Trophoblast cell (in vitro differentiated cells and primary cell): Measurements from ENCODE around the gene TRERF1.

ENCODE experiments used
- DNase-seq, 2 donors: peaks; one replicate each; pipeline ENCODE4 v3.0.0-alpha.2; 2016
- H2AFZ ChIP-seq: 2 replicates; pipeline ENCODE4 v1.6.1; 2013; ENCODE audit warnings: low read length, moderate library complexity, mild to moderate bottlenecking; ENCODE audit not compliant: insufficient read depth, poor library complexity
- H2AK5ac ChIP-seq: 2 replicates; pipeline ENCODE4 v1.6.1; 2013; ENCODE audit warnings: mild to moderate bottlenecking, low read length
- H2BK120ac ChIP-seq: 2 replicates; pipeline ENCODE4 v1.6.1; 2013; ENCODE audit warnings: low read length, mild to moderate bottlenecking, moderate library complexity; ENCODE audit not compliant: insufficient read depth, poor library complexity
- H2BK12ac ChIP-seq: 2 replicates; pipeline ENCODE4 v1.6.1; 2013; ENCODE audit warnings: mild to moderate bottlenecking, low read length, moderate library complexity
- H2BK5ac ChIP-seq: 2 replicates; pipeline ENCODE4 v1.6.1; 2013; ENCODE audit warnings: low read length, low read depth, moderate library complexity, mild to moderate bottlenecking; ENCODE audit not compliant: poor library complexity
- H3K14ac ChIP-seq: 2 replicates; pipeline ENCODE4 v1.6.1; 2013; ENCODE audit warnings: mild to moderate bottlenecking, low read length
- H3K18ac ChIP-seq: 2 replicates; pipeline ENCODE4 v1.6.1; 2013; ENCODE audit warnings: mild to moderate bottlenecking, low read length
- H3K23ac ChIP-seq: 2 replicates; pipeline ENCODE4 v1.6.1; 2013; ENCODE audit warnings: low read length
- H3K27ac ChIP-seq: 2 replicates; pipeline ENCODE4 v1.5.1; 2013; ENCODE audit warnings: low read depth, mild to moderate bottlenecking, inconsistent platforms, low read length, moderate library complexity
- H3K27me3 ChIP-seq: 2 replicates; pipeline ENCODE4 v1.6.1; 2013; ENCODE audit warnings: inconsistent platforms, mild to moderate bottlenecking, low read length, moderate library complexity; ENCODE audit not compliant: insufficient read depth
- H3K36me3 ChIP-seq, 2 experiments: 1 replicate in 1 of 2; 2 replicates in 1 of 2; pipeline ENCODE4 v1.6.1; 2013; ENCODE audit warnings: low read length in 2 of 2, mild to moderate bottlenecking in 2 of 2, moderate library complexity in 1 of 2; ENCODE audit not compliant: insufficient read depth in 2 of 2, control insufficient read depth in 1 of 2
- H3K4ac ChIP-seq: 2 replicates; pipeline ENCODE4 v1.6.1; 2013; ENCODE audit warnings: low read depth, mild to moderate bottlenecking, low read length, moderate library complexity
- H3K4me1 ChIP-seq, 2 experiments: 1 replicate in 1 of 2; 2 replicates in 1 of 2; pipeline ENCODE4 v1.6.1; 2013; ENCODE audit warnings: low read length in 2 of 2, mild to moderate bottlenecking in 2 of 2, moderate library complexity in 1 of 2; ENCODE audit not compliant: insufficient read depth in 2 of 2, control insufficient read depth in 1 of 2
- H3K4me2 ChIP-seq: 2 replicates; pipeline ENCODE4 v1.6.1; 2013; ENCODE audit warnings: inconsistent platforms, mild to moderate bottlenecking, low read length, moderate library complexity
- H3K4me3 ChIP-seq: 2 replicates; pipeline ENCODE4 v1.5.1; 2013; ENCODE audit warnings: mild to moderate bottlenecking, low read depth, low read length, inconsistent platforms
- H3K79me1 ChIP-seq: one replicate; pipeline ENCODE4 v1.6.1; 2013; ENCODE audit warnings: low read length
- H3K79me2 ChIP-seq: 2 replicates; pipeline ENCODE4 v1.6.1; 2013; ENCODE audit warnings: low read length, mild to moderate bottlenecking; ENCODE audit not compliant: control insufficient read depth, insufficient read depth, poor library complexity
- H3K9ac ChIP-seq: 2 replicates; pipeline ENCODE4 v1.6.1; 2013; ENCODE audit warnings: mild to moderate bottlenecking, low read length
- H3K9me3 ChIP-seq: 2 replicates; pipeline ENCODE4 v1.6.1; 2013; ENCODE audit warnings: low read depth, mild to moderate bottlenecking, control low read depth, inconsistent platforms, low read length; ENCODE audit not compliant: insufficient read depth
- H4K12ac ChIP-seq: 2 replicates; pipeline ENCODE4 v1.6.1; 2013; ENCODE audit warnings: low read depth, mild to moderate bottlenecking, low read length, moderate library complexity
- H4K8ac ChIP-seq: 2 replicates; pipeline ENCODE4 v1.6.1; 2013; ENCODE audit warnings: low read depth, mild to moderate bottlenecking, low read length, moderate library complexity
- H4K91ac ChIP-seq: one replicate; pipeline ENCODE4 v1.6.1; 2013; ENCODE audit warnings: low read depth, mild to moderate bottlenecking, low read length, moderate library complexity
- WGBS: extraction: QIAGEN DNeasy Blood & Tissue Kit; methylation state at CpG from one replicate; pipeline ENCODE4 v1.1.7; 2013; ENCODE audit warnings: missing lambda C conversion rate; ENCODE audit not compliant: insufficient read length, insufficient coverage; ENCODE audit errors: extremely low coverage; 5-methylcytosine and 5-hydroxymethylcytosine counted together

TRERF1 gene

DNA sequence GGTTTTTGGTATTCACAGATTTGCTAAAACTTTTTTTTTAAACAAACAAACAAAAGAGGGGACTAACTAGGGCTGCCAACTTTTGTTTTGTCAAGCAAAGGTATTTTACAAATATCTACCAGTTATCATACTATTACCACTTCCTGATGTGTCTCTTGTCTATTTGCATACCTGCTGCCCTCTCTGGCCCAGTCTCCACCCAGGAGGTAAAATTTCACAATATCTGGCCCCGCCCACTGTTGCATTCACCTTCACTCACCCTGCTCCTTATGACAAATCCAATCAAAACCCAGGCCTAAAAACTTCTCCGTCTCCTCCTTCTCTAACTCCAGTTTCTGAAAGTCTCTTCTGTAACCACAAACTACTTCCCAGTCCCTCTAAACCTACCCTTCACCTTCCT, 82.2 kb downstream of the TRERF1 start:
- H3K4me1 ChIP-seq = peaks cover 0 to 3% of the 10 kb centered on the region in 2 experiments
- H3K36me3 ChIP-seq = no peaks in the 10 kb centered on the region
- no CpG with 5 or more reads among the region's 2 CpGs for WGBS
- DNase-seq = peak; percentile 58 to 69
- H3K79me2 ChIP-seq = no peaks in the 10 kb centered on the region
- H2BK5ac ChIP-seq = no peak overlapping the region
- no peak overlapping the region for H2AK5ac ChIP-seq
- no peak overlapping the region for H3K4me3 ChIP-seq
- H2AFZ ChIP-seq = no peak overlapping the region
- no peak overlapping the region for H3K4ac ChIP-seq
- no peaks in the 10 kb centered on the region for H3K9me3 ChIP-seq
- no peaks in the 10 kb centered on the region for H3K27me3 ChIP-seq
- H3K4me2 ChIP-seq = no peak overlapping the region
- no peaks in the 10 kb centered on the region for H3K79me1 ChIP-seq
- H2BK12ac ChIP-seq = no peak overlapping the region
- no peak overlapping the region for H4K12ac ChIP-seq
- no peak overlapping the region for H3K14ac ChIP-seq
- no peak overlapping the region for H3K27ac ChIP-seq
- no peak overlapping the region for H3K9ac ChIP-seq
- no peak overlapping the region for H4K8ac ChIP-seq
- no peak overlapping the region for H4K91ac ChIP-seq
- no peak overlapping the region for H3K18ac ChIP-seq
- no peak overlapping the region for H3K23ac ChIP-seq
- H2BK120ac ChIP-seq = no peak overlapping the region

DNA sequence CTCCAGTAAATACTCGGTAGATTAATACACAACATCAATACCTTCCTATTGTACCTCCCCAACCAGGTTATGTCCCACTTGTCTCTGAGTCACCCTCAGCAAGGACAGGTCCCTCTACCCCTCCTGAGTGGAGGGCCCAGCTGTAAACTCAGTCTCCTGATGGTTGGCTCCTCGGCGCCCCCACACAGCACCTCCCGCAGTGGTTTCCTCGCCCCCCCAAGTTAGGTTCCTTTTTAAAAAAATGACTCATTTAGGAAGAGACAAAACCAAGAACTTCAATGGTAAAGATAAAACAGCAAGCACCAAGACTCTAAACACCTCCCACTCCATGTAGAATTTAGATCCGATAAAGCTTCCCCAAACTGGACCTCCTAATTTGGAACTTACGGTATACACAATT, 83.5 kb downstream of the TRERF1 start:
- Histone ChIP-seq H3K18ac (no peak overlapping the region), H3K27ac (no peak overlapping the region), H3K23ac (no peak overlapping the region), H2BK120ac (no peak overlapping the region), H2AFZ (no peak overlapping the region), H3K79me2 (no peaks in the 10 kb centered on the region), H2BK12ac (no peak overlapping the region), H3K4ac (no peak overlapping the region), H3K4me2 (no peak overlapping the region), H4K12ac (no peak overlapping the region), H3K9me3 (no peaks in the 10 kb centered on the region), H2BK5ac (no peak overlapping the region), H3K14ac (no peak overlapping the region), H3K79me1 (no peaks in the 10 kb centered on the region), H4K8ac (no peak overlapping the region), H3K36me3 (no peaks in the 10 kb centered on the region), H4K91ac (no peak overlapping the region), H2AK5ac (no peak overlapping the region), H3K27me3 (no peaks in the 10 kb centered on the region), H3K4me3 (no peak overlapping the region), H3K4me1 (peaks cover 0 to 3% of the 10 kb centered on the region in 2 experiments), H3K9ac (no peak overlapping the region)
- WGBS = no CpG with 5 or more reads among the region's 7 CpGs
- DNase-seq = no peak

DNA sequence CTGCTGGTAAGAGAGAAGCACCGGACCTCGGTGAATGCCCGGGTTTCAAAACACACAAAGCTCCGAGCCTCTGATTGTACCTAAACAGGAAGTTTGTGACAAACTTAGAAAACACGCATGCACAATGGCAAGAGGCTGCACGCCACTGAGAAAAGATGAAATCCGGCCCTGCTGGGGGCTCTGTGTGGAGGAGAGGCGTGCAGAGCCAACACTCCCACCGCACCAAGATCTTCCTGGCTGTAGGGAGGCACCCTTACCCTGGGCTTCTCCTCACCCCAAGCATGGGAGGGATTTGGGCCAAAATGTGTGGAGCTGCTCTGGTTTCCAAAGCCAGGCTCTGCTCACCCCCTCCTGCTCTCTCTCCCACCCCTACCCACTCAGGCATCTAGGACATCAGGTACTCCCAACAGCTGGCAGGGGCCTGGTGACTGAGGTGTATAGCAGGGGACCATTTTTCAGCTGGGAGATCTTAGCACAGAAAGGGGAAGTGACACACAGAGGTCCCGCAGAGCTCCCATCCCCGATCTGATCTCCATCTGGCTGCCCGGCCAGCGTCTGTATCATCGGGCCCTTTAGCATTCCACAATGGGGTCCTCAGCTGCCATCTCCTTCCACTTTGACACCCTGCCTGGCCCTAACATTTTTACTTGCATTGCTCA, 84.2 kb downstream of the TRERF1 start:
- Histone ChIP-seq H2BK5ac (no peak overlapping the region), H4K12ac (no peak overlapping the region), H3K79me1 (no peaks in the 10 kb centered on the region), H3K4me2 (no peak overlapping the region), H3K14ac (no peak overlapping the region), H2BK120ac (no peak overlapping the region), H4K8ac (no peak overlapping the region), H2BK12ac (no peak overlapping the region), H3K4me1 (peaks cover 0 to 3% of the 10 kb centered on the region in 2 experiments), H3K4ac (no peak overlapping the region), H3K79me2 (no peaks in the 10 kb centered on the region), H3K23ac (no peak overlapping the region), H4K91ac (no peak overlapping the region), H3K9me3 (no peaks in the 10 kb centered on the region), H3K27ac (no peak overlapping the region), H3K4me3 (no peak overlapping the region), H2AK5ac (no peak overlapping the region), H3K9ac (no peak overlapping the region), H2AFZ (no peak overlapping the region), H3K18ac (no peak overlapping the region), H3K36me3 (no peaks in the 10 kb centered on the region), H3K27me3 (no peaks in the 10 kb centered on the region)
- peak; percentile 17 to 33 for DNase-seq
- WGBS = no CpG with 5 or more reads among the region's 14 CpGs

DNA sequence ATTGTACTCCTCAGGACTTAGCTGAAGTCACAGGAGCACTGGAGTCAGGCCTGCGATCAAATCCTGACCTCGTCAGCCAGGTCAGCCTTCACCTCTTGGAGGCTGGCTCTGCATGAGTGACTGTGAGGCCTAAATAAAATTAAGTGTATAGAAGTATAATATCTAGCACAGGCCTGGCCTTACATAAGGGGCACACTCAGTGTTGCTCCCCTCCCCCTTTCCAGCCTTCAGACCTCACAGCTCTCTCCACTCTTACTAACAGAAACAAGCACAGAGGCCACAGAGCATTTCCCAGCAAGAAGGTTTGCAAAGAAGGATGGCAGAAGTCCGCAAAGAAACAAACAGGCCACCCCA, 84.8 kb downstream of the TRERF1 start:
- no peaks in the 10 kb centered on the region for H3K27me3 ChIP-seq
- no peak overlapping the region for H4K12ac ChIP-seq
- H3K4me1 ChIP-seq = peaks cover 0 to 3% of the 10 kb centered on the region in 2 experiments
- H4K91ac ChIP-seq = no peak overlapping the region
- no peak overlapping the region for H2AFZ ChIP-seq
- no peak overlapping the region for H2BK120ac ChIP-seq
- no peak overlapping the region for H3K23ac ChIP-seq
- H3K4me2 ChIP-seq = no peak overlapping the region
- H4K8ac ChIP-seq = no peak overlapping the region
- H3K4ac ChIP-seq = no peak overlapping the region
- no peaks in the 10 kb centered on the region for H3K79me1 ChIP-seq
- H3K79me2 ChIP-seq = no peaks in the 10 kb centered on the region
- DNase-seq = no peak
- H2AK5ac ChIP-seq = no peak overlapping the region
- H3K36me3 ChIP-seq = no peaks in the 10 kb centered on the region
- H3K18ac ChIP-seq = no peak overlapping the region
- no peaks in the 10 kb centered on the region for H3K9me3 ChIP-seq
- WGBS = no CpG with 5 or more reads among the region's 3 CpGs
- no peak overlapping the region for H3K4me3 ChIP-seq
- no peak overlapping the region for H3K9ac ChIP-seq
- no peak overlapping the region for H2BK5ac ChIP-seq
- H3K14ac ChIP-seq = no peak overlapping the region
- no peak overlapping the region for H2BK12ac ChIP-seq
- H3K27ac ChIP-seq = no peak overlapping the region
